Gastroesophageal sphincter (tissue), 4 donors: Measurements from ENCODE around the gene MINDY3. TPM values are rescaled to one million over a fixed set of nuclear protein-coding genes. Genes with fewer than 3 reads are reported as not detected.

Experiments used
- ATAC-seq: fragments of 150-250 bp; one replicate; pipeline ENCODE4 v1.9.1; 2016; ENCODE audit warnings: mild to moderate bottlenecking, moderate library complexity
- H3K27ac ChIP-seq, 4 donors: fragments of 200-600 bp; sonication (generic) in 3 of 4; 1 replicate in 3 of 4; 2 replicates in 1 of 4; pipeline ENCODE4 v1.5.1; 2016 to 2019
- H3K27me3 ChIP-seq: fragments of 200-600 bp; sonication (generic); one replicate; pipeline ENCODE4 v1.5.1; 2019
- H3K36me3 ChIP-seq, 2 donors: fragments of 200-600 bp; sonication (generic); one replicate each; pipeline ENCODE4 v1.5.1; 2019; ENCODE audit warnings: control low read depth in 1 of 2
- H3K4me1 ChIP-seq, 3 donors: fragments of 200-600 bp; sonication (generic); 1 replicate in 2 of 3; 2 replicates in 1 of 3; pipeline ENCODE4 v1.5.1; 2016 to 2019; ENCODE audit warnings: control low read depth in 2 of 3
- H3K4me3 ChIP-seq, 2 donors: fragments of 200-600 bp; sonication (generic); one replicate each; pipeline ENCODE4 v1.5.1; 2019; ENCODE audit warnings: mild to moderate bottlenecking in 1 of 2, moderate library complexity in 1 of 2
- H3K9me3 ChIP-seq, 3 donors: fragments of 200-600 bp; sonication (generic); one replicate each; pipeline ENCODE4 v1.5.1; 2017 to 2019; ENCODE audit warnings: control low read depth in 2 of 3
- CTCF ChIP-seq, 4 experiments: fragments of 200-600 bp in 2 of 4; fragments of 450-650 bp in 2 of 4; sonication (generic) in 1 of 4; IDR thresholded peaks; one replicate each; pipeline ENCODE4 v1.5.1; 2017 to 2019; ENCODE audit warnings: antibody characterized with exemption in 4 of 4, mild to moderate bottlenecking in 2 of 4, moderate library complexity in 2 of 4
- EP300 ChIP-seq: sonication (generic); formaldehyde crosslinking; IDR thresholded peaks from one replicate; pipeline ENCODE4 v1.6.1; 2017; ENCODE audit warnings: antibody characterized with exemption, mild to moderate bottlenecking
- POLR2A ChIP-seq, 2 donors: fragments of 450-650 bp; IDR thresholded peaks; one replicate each; pipeline ENCODE4 v1.6.1; 2017; ENCODE audit warnings: antibody characterized with exemption in 2 of 2, mild to moderate bottlenecking in 2 of 2, moderate library complexity in 1 of 2
- POLR2AphosphoS5 ChIP-seq: sonication (generic); formaldehyde crosslinking; IDR thresholded peaks from one replicate; pipeline ENCODE4 v1.6.1; 2017; ENCODE audit warnings: antibody characterized with exemption
- WGBS, 2 donors: methylation state at CpG; one replicate each; pipeline ENCODE4 v1.1.5; 2018; ENCODE audit warnings: low coverage in 1 of 2; 5-methylcytosine and 5-hydroxymethylcytosine counted together
- total RNA-seq, 4 donors: library from RNA; depleted of rRNA; stranded (reverse); fragments of >200 nt; gene quantifications; one replicate each; pipeline ENCODE4 v1.1.0, GENCODE V29; 2016

Gene MINDY3
- total RNA-seq, 4 donors from 2014 or later = 21.8 to 93.6 (median 36.7) TPM

DNA sequence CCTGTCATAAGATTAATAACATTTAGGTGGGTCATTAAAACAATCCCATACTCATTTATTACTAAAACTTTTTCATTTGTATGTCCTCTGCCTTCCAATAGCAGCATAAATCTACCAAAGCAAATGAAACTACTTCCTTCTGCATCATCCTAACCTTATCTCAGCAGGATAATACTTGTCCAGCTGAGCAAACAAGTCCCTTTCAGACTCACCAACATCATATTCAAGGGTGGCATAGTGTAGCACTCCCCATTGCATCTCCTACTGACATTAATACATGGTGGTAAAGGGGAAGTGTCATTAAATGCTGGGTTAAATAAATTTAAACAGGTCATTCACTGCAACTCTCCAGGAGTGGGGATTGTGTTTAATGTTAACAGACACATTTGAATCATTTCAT lies 3.4 kb upstream of the MINDY3 start:
- H3K27me3 ChIP-seq = peaks cover 33% of the 10 kb centered on the region
- H3K4me3 ChIP-seq = no peak overlapping the region
- no peak for ATAC-seq
- H3K9me3 ChIP-seq = peaks cover 0 to 4% (median 0%) of the 10 kb centered on the region in 3 donors
- no peaks in the 10 kb centered on the region for H3K36me3 ChIP-seq
- H3K4me1 ChIP-seq = peaks cover 0 to 17% (median 5%) of the 10 kb centered on the region in 3 donors
- no peak overlapping the region for H3K27ac ChIP-seq
- no peak for TF ChIP-seq POLR2AphosphoS5
- TF ChIP-seq EP300 = no peak

GRCh38 chr10:15863323-15863722 lies 3.0 kb upstream of the MINDY3 start:
- Histone ChIP-seq H3K4me3 (no peak overlapping the region), H3K27me3 (peaks cover 33% of the 10 kb centered on the region), H3K36me3 (no peaks in the 10 kb centered on the region), H3K4me1 (peaks cover 1 to 21% (median 5%) of the 10 kb centered on the region in 3 donors), H3K27ac (no peak overlapping the region), H3K9me3 (peaks cover 0 to 4% (median 0%) of the 10 kb centered on the region in 3 donors)
- WGBS, 2 donors = 83 to 100% methylated on average over 1 of the region's 1 CpG
- ATAC-seq = no peak
- no peak for TF ChIP-seq POLR2AphosphoS5
- no peak for TF ChIP-seq CTCF (IDR thresholded peaks at IDR 0.05)
- TF ChIP-seq EP300 = no peak
- no peak for TF ChIP-seq POLR2A (IDR thresholded peaks at IDR 0.05)

GRCh38 chr10:15860692-15861201 lies 440 bp upstream of the MINDY3 start:
- H3K9me3 ChIP-seq = no peaks in the 10 kb centered on the region
- no peak for ATAC-seq
- peaks cover 4 to 41% (median 5%) of the 10 kb centered on the region in 3 donors for H3K4me1 ChIP-seq
- peak overlapping the region; percentile 83 to 92 for H3K4me3 ChIP-seq
- peaks cover 10% of the 10 kb centered on the region for H3K27me3 ChIP-seq
- peak overlapping the region; percentile 54 to 86 (median 82) for H3K27ac ChIP-seq
- no peaks in the 10 kb centered on the region for H3K36me3 ChIP-seq
- no peak for TF ChIP-seq POLR2A (IDR thresholded peaks at IDR 0.05)
- no peak for TF ChIP-seq CTCF (IDR thresholded peaks at IDR 0.05)
- no peak for TF ChIP-seq POLR2AphosphoS5
- TF ChIP-seq EP300 = no peak
- WGBS, 2 donors = 51 to 74% methylated on average over 3 to 7 of the region's 8 CpGs

DNA sequence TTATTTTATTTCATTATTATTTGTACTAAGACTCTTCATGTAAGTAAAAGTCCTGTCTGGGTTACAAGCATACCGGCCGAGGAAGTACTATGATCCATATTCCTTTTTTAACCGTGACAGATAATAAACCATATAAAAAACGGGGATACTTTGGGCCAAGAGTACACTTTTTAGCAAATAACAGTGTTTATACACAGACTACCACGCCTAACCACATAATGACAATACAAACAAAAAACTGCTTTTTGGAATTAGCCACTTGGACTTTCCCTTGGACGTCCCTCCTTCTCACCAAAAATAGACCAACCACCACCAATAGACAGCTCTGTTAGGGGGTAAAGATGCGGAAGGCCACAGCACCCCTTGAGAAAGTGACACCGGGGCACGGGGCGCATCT lies 800 bp downstream of the MINDY3 start:
- Histone ChIP-seq H3K36me3 (no peaks in the 10 kb centered on the region), H3K27ac (peak overlapping the region; percentile 54 to 86 (median 82)), H3K9me3 (no peaks in the 10 kb centered on the region), H3K4me1 (peaks cover 4 to 45% (median 5%) of the 10 kb centered on the region in 3 donors), H3K27me3 (no peaks in the 10 kb centered on the region), H3K4me3 (peak overlapping the region; percentile 83 to 92)
- WGBS, 2 donors = 10 to 14% methylated on average over 5 to 6 of the region's 10 CpGs
- ATAC-seq = no peak
- TF ChIP-seq EP300 = no peak
- TF ChIP-seq CTCF (IDR thresholded peaks at IDR 0.05) = no peak
- no peak for TF ChIP-seq POLR2A (IDR thresholded peaks at IDR 0.05)
- no peak for TF ChIP-seq POLR2AphosphoS5

GRCh38 chr10:15858861-15859281 lies 1.4 kb downstream of the MINDY3 start:
- Histone ChIP-seq H3K27ac (no peak overlapping the region), H3K36me3 (no peaks in the 10 kb centered on the region), H3K4me3 (peak overlapping the region; percentile 83 to 92), H3K9me3 (no peaks in the 10 kb centered on the region), H3K27me3 (no peaks in the 10 kb centered on the region), H3K4me1 (peaks cover 5 to 51% (median 6%) of the 10 kb centered on the region in 3 donors)
- no peak for ATAC-seq
- TF ChIP-seq POLR2A (IDR thresholded peaks at IDR 0.05) (no peak), EP300 (no peak), POLR2AphosphoS5 (no peak), CTCF (IDR thresholded peaks at IDR 0.05) (no peak)
- WGBS, 2 donors = 75 to 78% methylated on average over 7 of the region's 7 CpGs
